Bronchial epithelial cell (primary cell): Measurements from ENCODE around the gene ZNF407. TPM values are rescaled to one million over a fixed set of nuclear protein-coding genes. Genes with fewer than 3 reads are reported as not detected.

Experiments
- DNase-seq: peaks from one replicate; pipeline ENCODE4 v3.0.0-alpha.2; 2010; ENCODE audit warnings: low read depth
- FAIRE-seq: peaks from 2 replicates; lab custom pipeline; 2011; peaks lifted over from hg19 to GRCh38; lab: Jason Lieb, UNC
- H3K27me3 ChIP-seq: 2 replicates; pipeline ENCODE4 v1.5.1; 2011; ENCODE audit warnings: low read length; ENCODE audit not compliant: control insufficient read depth, insufficient read depth
- H3K36me3 ChIP-seq: 2 replicates; pipeline ENCODE4 v1.5.1; 2011; ENCODE audit warnings: low read length; ENCODE audit not compliant: control insufficient read depth, insufficient read depth
- H3K4me3 ChIP-seq: 2 replicates; pipeline ENCODE4 v1.5.1; 2011; ENCODE audit warnings: mild to moderate bottlenecking, low read depth, low read length, control low read depth
- CTCF ChIP-seq: IDR thresholded peaks from 2 replicates; pipeline ENCODE4 v1.5.1; 2011; ENCODE audit warnings: mild to moderate bottlenecking, moderate library complexity, low read length, control low read depth, inconsistent platforms; ENCODE audit not compliant: insufficient read depth, severe bottlenecking
- total RNA-seq: library from RNA; depleted of rRNA; stranded (reverse); fragments of >200 nt; gene quantifications from 2 replicates; pipeline ENCODE4 v1.2.1, GENCODE V29; 2014

Gene ZNF407
- total RNA-seq, 1 donor from 2014 or later: 10.0 TPM

GRCh38 chr18:74589811-74590210 lies 7.9 kb upstream of the ZNF407 start:
- FAIRE-seq (no peak), DNase-seq (no peak)
- no peak for TF ChIP-seq CTCF
- Histone ChIP-seq H3K4me3 (no peak overlapping the region), H3K36me3 (peaks cover 1% of the 10 kb centered on the region), H3K27me3 (no peaks in the 10 kb centered on the region)

- H3K36me3 ChIP-seq: peaks cover 2% of the 10 kb centered on the region
- DNase-seq: no peak
- H3K4me3 ChIP-seq: no peak overlapping the region
- no peaks in the 10 kb centered on the region for H3K27me3 ChIP-seq
- FAIRE-seq: no peak
- TF ChIP-seq CTCF: no peak
Measured at GRCh38 chr18:74590671-74591070, 7.0 kb upstream of the ZNF407 start.

GRCh38 chr18:74595431-74595830 lies 2.2 kb upstream of the ZNF407 start:
- DNase-seq (no peak), FAIRE-seq (no peak)
- peaks cover 2% of the 10 kb centered on the region for H3K36me3 ChIP-seq
- H3K4me3 ChIP-seq: no peak overlapping the region
- no peaks in the 10 kb centered on the region for H3K27me3 ChIP-seq
- TF ChIP-seq CTCF: no peak

- DNase-seq (peak; percentile 7), FAIRE-seq (no peak)
- H3K4me3 ChIP-seq: peak overlapping the region; percentile 97
- no peaks in the 10 kb centered on the region for H3K27me3 ChIP-seq
- peaks cover 2% of the 10 kb centered on the region for H3K36me3 ChIP-seq
- no peak for TF ChIP-seq CTCF
Measured at GRCh38 chr18:74597034-74597661, 522 bp upstream of the ZNF407 start.

- peak; percentile 18 for DNase-seq
- FAIRE-seq: no peak
- peak; percentile 16 for TF ChIP-seq CTCF
- peak overlapping the region; percentile 97 for H3K4me3 ChIP-seq
- no peaks in the 10 kb centered on the region for H3K27me3 ChIP-seq
- H3K36me3 ChIP-seq: peaks cover 2% of the 10 kb centered on the region
Measured at GRCh38 chr18:74598350-74599001, 806 bp downstream of the ZNF407 start.
